ENCODE measurements around the gene ZNF10. TPM values are rescaled to one million over a fixed set of nuclear protein-coding genes. Genes with fewer than 3 reads are reported as not detected.

Gene ZNF10
- total and polyA plus RNA-seq, 2 donors (not counting 1 experiment from before 2014, with no cell fraction given): 5.2 to 20.9 TPM

- Histone ChIP-seq H3K79me2 (ENCODE audit: control insufficient read depth, insufficient read depth, low read length) (no peaks in the 10 kb centered on the region), H3K36me3 (replicated peaks in 1 of 2; ENCODE audit: control extremely low read depth in 1 of 2, control insufficient read depth in 1 of 2, extremely low read depth in 1 of 2, insufficient read depth in 2 of 2, low read length in 1 of 2) (no peaks in the 10 kb centered on the region), H3K4me3 (ENCODE audit: control extremely low read depth in 1 of 5, extremely low read depth in 1 of 5, insufficient read depth in 1 of 5, low read depth in 2 of 5, low read length in 4 of 5) (no peak overlapping the region), H3K27ac (ENCODE audit: low read length in 2 of 2) (no peak overlapping the region), H3K4me2 (replicated peaks; ENCODE audit: low read depth, low read length, poor library complexity, severe bottlenecking) (no peak overlapping the region), H3K27me3 (replicated peaks in 1 of 4; ENCODE audit: control extremely low read depth in 1 of 4, control insufficient read depth in 3 of 4, insufficient read depth in 4 of 4, low read length in 3 of 4) (no peaks in the 10 kb centered on the region), H2AFZ (ENCODE audit: insufficient read depth, low read depth, low read length, poor library complexity, severe bottlenecking) (no peak overlapping the region), H3K9me3 (ENCODE audit: control extremely low read depth in 1 of 3, control insufficient read depth in 2 of 3, insufficient read depth in 1 of 3, low read length in 2 of 3) (peaks cover 4 to 45% (median 44%) of the 10 kb centered on the region in 3 donors), H4K20me1 (ENCODE audit: control insufficient read depth, insufficient read depth, low read length, poor library complexity, severe bottlenecking) (no peaks in the 10 kb centered on the region), H3K9ac (ENCODE audit: low read length) (no peak overlapping the region), H3K4me1 (ENCODE audit: control insufficient read depth in 2 of 2, insufficient read depth in 2 of 2, low read length in 2 of 2) (no peaks in the 10 kb centered on the region)
- intact Hi-C loops (cut with micrococcal nuclease): no loop called here
- Mint-ChIP-seq H3K27ac (no peak overlapping the region), H3K27me3 (no peaks in the 10 kb centered on the region), H3K9me3 (ENCODE audit: insufficient read depth) (peaks cover 27% of the 10 kb centered on the region), H3K4me3 (no peak overlapping the region), H3K4me1 (no peaks in the 10 kb centered on the region)
- 100% methylated on average over 2 of the region's 3 CpGs for WGBS (ENCODE audit: insufficient coverage)
- TF ChIP-seq, protein P1, sequence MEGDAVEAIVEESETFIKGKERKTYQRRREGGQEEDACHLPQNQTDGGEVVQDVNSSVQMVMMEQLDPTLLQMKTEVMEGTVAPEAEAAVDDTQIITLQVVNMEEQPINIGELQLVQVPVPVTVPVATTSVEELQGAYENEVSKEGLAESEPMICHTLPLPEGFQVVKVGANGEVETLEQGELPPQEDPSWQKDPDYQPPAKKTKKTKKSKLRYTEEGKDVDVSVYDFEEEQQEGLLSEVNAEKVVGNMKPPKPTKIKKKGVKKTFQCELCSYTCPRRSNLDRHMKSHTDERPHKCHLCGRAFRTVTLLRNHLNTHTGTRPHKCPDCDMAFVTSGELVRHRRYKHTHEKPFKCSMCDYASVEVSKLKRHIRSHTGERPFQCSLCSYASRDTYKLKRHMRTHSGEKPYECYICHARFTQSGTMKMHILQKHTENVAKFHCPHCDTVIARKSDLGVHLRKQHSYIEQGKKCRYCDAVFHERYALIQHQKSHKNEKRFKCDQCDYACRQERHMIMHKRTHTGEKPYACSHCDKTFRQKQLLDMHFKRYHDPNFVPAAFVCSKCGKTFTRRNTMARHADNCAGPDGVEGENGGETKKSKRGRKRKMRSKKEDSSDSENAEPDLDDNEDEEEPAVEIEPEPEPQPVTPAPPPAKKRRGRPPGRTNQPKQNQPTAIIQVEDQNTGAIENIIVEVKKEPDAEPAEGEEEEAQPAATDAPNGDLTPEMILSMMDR (IDR thresholded peaks at IDR 0.05): no peak
- TF ChIP-seq EZH2 (IDR thresholded peaks at IDR 0.05; ENCODE audit: borderline replicate concordance, insufficient read depth, low read depth, low read length, poor library complexity, severe bottlenecking): no peak
- ChIA-PET POLR2A (no interaction called here), CTCF (no interaction called here)
- ATAC-seq (ENCODE audit: low read depth): no peak
- DNase-seq: no peak
Measured at GRCh38 chr12:133165776-133166175, 35.3 kb downstream of the ZNF10 start.

GRCh38 chr12:133172491-133172890 is 42.1 kb downstream of the ZNF10 start:
- peaks cover 15% of the 10 kb centered on the region for H3K9me3 Mint-ChIP-seq (ENCODE audit: insufficient read depth)
- WGBS (ENCODE audit: insufficient coverage): 78% methylated on average over 1 of the region's 1 CpG

More at GRCh38 chr12:133172491-133172890, 42.1 kb downstream of the ZNF10 start:
- Histone ChIP-seq H3K79me2 (ENCODE audit: control insufficient read depth, insufficient read depth, low read length) (no peaks in the 10 kb centered on the region), H3K27ac (ENCODE audit: low read length in 2 of 2) (no peak overlapping the region), H4K20me1 (ENCODE audit: control insufficient read depth, insufficient read depth, low read length, poor library complexity, severe bottlenecking) (no peaks in the 10 kb centered on the region), H2AFZ (ENCODE audit: insufficient read depth, low read depth, low read length, poor library complexity, severe bottlenecking) (no peak overlapping the region), H3K4me3 (ENCODE audit: control extremely low read depth in 1 of 5, extremely low read depth in 1 of 5, insufficient read depth in 1 of 5, low read depth in 2 of 5, low read length in 4 of 5) (no peak overlapping the region), H3K36me3 (replicated peaks in 1 of 2; ENCODE audit: control extremely low read depth in 1 of 2, control insufficient read depth in 1 of 2, extremely low read depth in 1 of 2, insufficient read depth in 2 of 2, low read length in 1 of 2) (no peaks in the 10 kb centered on the region), H3K4me2 (replicated peaks; ENCODE audit: low read depth, low read length, poor library complexity, severe bottlenecking) (no peak overlapping the region), H3K9me3 (ENCODE audit: control extremely low read depth in 1 of 3, control insufficient read depth in 2 of 3, insufficient read depth in 1 of 3, low read length in 2 of 3) (peaks cover 7 to 51% (median 47%) of the 10 kb centered on the region in 3 donors), H3K9ac (ENCODE audit: low read length) (no peak overlapping the region), H3K27me3 (replicated peaks in 1 of 4; ENCODE audit: control extremely low read depth in 1 of 4, control insufficient read depth in 3 of 4, insufficient read depth in 4 of 4, low read length in 3 of 4) (peaks cover 0 to 9% (median 0%) of the 10 kb centered on the region in 4 experiments), H3K4me1 (ENCODE audit: control insufficient read depth in 2 of 2, insufficient read depth in 2 of 2, low read length in 2 of 2) (no peaks in the 10 kb centered on the region)
- ATAC-seq (ENCODE audit: low read depth) (no peak), DNase-seq (no peak)
- intact Hi-C loops (cut with micrococcal nuclease): no loop called here
- H3K27me3 Mint-ChIP-seq: no peaks in the 10 kb centered on the region
- no peaks in the 10 kb centered on the region for H3K4me1 Mint-ChIP-seq
- no peak overlapping the region for H3K27ac Mint-ChIP-seq
- H3K4me3 Mint-ChIP-seq: no peak overlapping the region
- TF ChIP-seq, protein P1 (IDR thresholded peaks at IDR 0.05): no peak
- TF ChIP-seq EZH2 (IDR thresholded peaks at IDR 0.05; ENCODE audit: borderline replicate concordance, insufficient read depth, low read depth, low read length, poor library complexity, severe bottlenecking): no peak
- CTCF ChIA-PET: no interaction called here
- POLR2A ChIA-PET: no interaction called here

All from B cell (primary cell).